Neutrophil (primary cell): Measurements from ENCODE around the gene TRANK1.

ENCODE experiments used
- H3K27ac ChIP-seq: fragments of 200-600 bp; sonication (generic); 2 replicates; pipeline ENCODE4 v1.5.1; 2016; ENCODE audit warnings: mild to moderate bottlenecking, moderate library complexity
- H3K27me3 ChIP-seq: fragments of 200-600 bp; sonication (generic); 2 replicates; pipeline ENCODE4 v1.6.0; 2016; ENCODE audit warnings: mild to moderate bottlenecking
- H3K36me3 ChIP-seq: fragments of 200-600 bp; sonication (generic); 2 replicates; pipeline ENCODE4 v1.5.1; 2017
- H3K4me1 ChIP-seq, 2 experiments: fragments of 200-600 bp in 1 of 2; sonication (generic) in 1 of 2; 1 replicate in 1 of 2; 2 replicates in 1 of 2; pipeline versions ENCODE4 v1.5.1 to v1.6.1; 2013 to 2016; ENCODE audit warnings: low read depth in 1 of 2, low read length in 1 of 2, mild to moderate bottlenecking in 1 of 2, moderate library complexity in 1 of 2; ENCODE audit not compliant: control insufficient read depth in 1 of 2, insufficient read depth in 1 of 2
- H3K4me3 ChIP-seq, 2 experiments: fragments of 200-600 bp in 1 of 2; sonication (generic) in 1 of 2; 1 replicate in 1 of 2; 2 replicates in 1 of 2; pipeline ENCODE4 v1.5.1; 2013 to 2016; ENCODE audit warnings: low read depth in 1 of 2, low read length in 1 of 2, mild to moderate bottlenecking in 1 of 2, moderate library complexity in 1 of 2
- H3K9me3 ChIP-seq: fragments of 200-600 bp; sonication (generic); 2 replicates; pipeline ENCODE4 v1.5.1; 2016
- CTCF ChIP-seq: fragments of 200-600 bp; sonication (generic); IDR thresholded peaks from 2 replicates; pipeline ENCODE4 v1.5.1; 2016; ENCODE audit warnings: antibody characterized with exemption

Gene TRANK1

GRCh38 chr3:36852071-36852470, 92.8 kb downstream of the TRANK1 start:
- H3K36me3 ChIP-seq = peaks cover 99% of the 10 kb centered on the region
- no peaks in the 10 kb centered on the region for H3K4me1 ChIP-seq
- no peak overlapping the region for H3K27ac ChIP-seq
- H3K27me3 ChIP-seq = no peaks in the 10 kb centered on the region
- H3K9me3 ChIP-seq = no peaks in the 10 kb centered on the region
- no peak for TF ChIP-seq CTCF
- H3K4me3 ChIP-seq = no peak overlapping the region

- H3K4me1 ChIP-seq = no peaks in the 10 kb centered on the region
- no peak overlapping the region for H3K4me3 ChIP-seq
- H3K27ac ChIP-seq = no peak overlapping the region
- H3K27me3 ChIP-seq = no peaks in the 10 kb centered on the region
- TF ChIP-seq CTCF = no peak
- no peaks in the 10 kb centered on the region for H3K9me3 ChIP-seq
- peaks cover 99% of the 10 kb centered on the region for H3K36me3 ChIP-seq
Observed at GRCh38 chr3:36850743-36851142, 94.1 kb downstream of the TRANK1 start.

- H3K27me3 ChIP-seq = no peaks in the 10 kb centered on the region
- no peak overlapping the region for H3K4me3 ChIP-seq
- no peaks in the 10 kb centered on the region for H3K4me1 ChIP-seq
- H3K27ac ChIP-seq = no peak overlapping the region
- TF ChIP-seq CTCF = no peak
- peaks cover 100% of the 10 kb centered on the region for H3K36me3 ChIP-seq
- no peaks in the 10 kb centered on the region for H3K9me3 ChIP-seq
Observed at GRCh38 chr3:36846406-36846805, 98.4 kb downstream of the TRANK1 start.

GRCh38 chr3:36843065-36844051, 101.5 kb downstream of the TRANK1 start:
- peak; percentile 12 for TF ChIP-seq CTCF
- Histone ChIP-seq H3K4me1 (no peaks in the 10 kb centered on the region), H3K9me3 (no peaks in the 10 kb centered on the region), H3K27me3 (no peaks in the 10 kb centered on the region), H3K36me3 (peaks cover 98% of the 10 kb centered on the region), H3K27ac (no peak overlapping the region), H3K4me3 (no peak overlapping the region)

- H3K36me3 ChIP-seq = peaks cover 97% of the 10 kb centered on the region
Observed at GRCh38 chr3:36842275-36842674, 102.6 kb downstream of the TRANK1 start.

More at GRCh38 chr3:36842275-36842674, 102.6 kb downstream of the TRANK1 start:
- Histone ChIP-seq H3K4me3 (no peak overlapping the region), H3K4me1 (no peaks in the 10 kb centered on the region), H3K9me3 (no peaks in the 10 kb centered on the region), H3K27me3 (no peaks in the 10 kb centered on the region), H3K27ac (no peak overlapping the region)
- TF ChIP-seq CTCF = no peak
